Trophoblast cell (in vitro differentiated cells and primary cell): Measurements from ENCODE around the gene INAVA.

Source experiments
- DNase-seq, 2 donors: peaks; one replicate each; pipeline ENCODE4 v3.0.0-alpha.2; 2016
- H2AFZ ChIP-seq: 2 replicates; pipeline ENCODE4 v1.6.1; 2013; ENCODE audit warnings: low read length, moderate library complexity, mild to moderate bottlenecking; ENCODE audit not compliant: insufficient read depth, poor library complexity
- H2AK5ac ChIP-seq: 2 replicates; pipeline ENCODE4 v1.6.1; 2013; ENCODE audit warnings: mild to moderate bottlenecking, low read length
- H2BK120ac ChIP-seq: 2 replicates; pipeline ENCODE4 v1.6.1; 2013; ENCODE audit warnings: low read length, mild to moderate bottlenecking, moderate library complexity; ENCODE audit not compliant: insufficient read depth, poor library complexity
- H2BK12ac ChIP-seq: 2 replicates; pipeline ENCODE4 v1.6.1; 2013; ENCODE audit warnings: mild to moderate bottlenecking, low read length, moderate library complexity
- H2BK5ac ChIP-seq: 2 replicates; pipeline ENCODE4 v1.6.1; 2013; ENCODE audit warnings: low read length, low read depth, moderate library complexity, mild to moderate bottlenecking; ENCODE audit not compliant: poor library complexity
- H3K14ac ChIP-seq: 2 replicates; pipeline ENCODE4 v1.6.1; 2013; ENCODE audit warnings: mild to moderate bottlenecking, low read length
- H3K18ac ChIP-seq: 2 replicates; pipeline ENCODE4 v1.6.1; 2013; ENCODE audit warnings: mild to moderate bottlenecking, low read length
- H3K23ac ChIP-seq: 2 replicates; pipeline ENCODE4 v1.6.1; 2013; ENCODE audit warnings: low read length
- H3K27ac ChIP-seq: 2 replicates; pipeline ENCODE4 v1.5.1; 2013; ENCODE audit warnings: low read depth, mild to moderate bottlenecking, inconsistent platforms, low read length, moderate library complexity
- H3K27me3 ChIP-seq: 2 replicates; pipeline ENCODE4 v1.6.1; 2013; ENCODE audit warnings: inconsistent platforms, mild to moderate bottlenecking, low read length, moderate library complexity; ENCODE audit not compliant: insufficient read depth
- H3K36me3 ChIP-seq, 2 experiments: 1 replicate in 1 of 2; 2 replicates in 1 of 2; pipeline ENCODE4 v1.6.1; 2013; ENCODE audit warnings: low read length in 2 of 2, mild to moderate bottlenecking in 2 of 2, moderate library complexity in 1 of 2; ENCODE audit not compliant: insufficient read depth in 2 of 2, control insufficient read depth in 1 of 2
- H3K4ac ChIP-seq: 2 replicates; pipeline ENCODE4 v1.6.1; 2013; ENCODE audit warnings: low read depth, mild to moderate bottlenecking, low read length, moderate library complexity
- H3K4me1 ChIP-seq, 2 experiments: 1 replicate in 1 of 2; 2 replicates in 1 of 2; pipeline ENCODE4 v1.6.1; 2013; ENCODE audit warnings: low read length in 2 of 2, mild to moderate bottlenecking in 2 of 2, moderate library complexity in 1 of 2; ENCODE audit not compliant: insufficient read depth in 2 of 2, control insufficient read depth in 1 of 2
- H3K4me2 ChIP-seq: 2 replicates; pipeline ENCODE4 v1.6.1; 2013; ENCODE audit warnings: inconsistent platforms, mild to moderate bottlenecking, low read length, moderate library complexity
- H3K4me3 ChIP-seq: 2 replicates; pipeline ENCODE4 v1.5.1; 2013; ENCODE audit warnings: mild to moderate bottlenecking, low read depth, low read length, inconsistent platforms
- H3K79me1 ChIP-seq: one replicate; pipeline ENCODE4 v1.6.1; 2013; ENCODE audit warnings: low read length
- H3K79me2 ChIP-seq: 2 replicates; pipeline ENCODE4 v1.6.1; 2013; ENCODE audit warnings: low read length, mild to moderate bottlenecking; ENCODE audit not compliant: control insufficient read depth, insufficient read depth, poor library complexity
- H3K9ac ChIP-seq: 2 replicates; pipeline ENCODE4 v1.6.1; 2013; ENCODE audit warnings: mild to moderate bottlenecking, low read length
- H3K9me3 ChIP-seq: 2 replicates; pipeline ENCODE4 v1.6.1; 2013; ENCODE audit warnings: low read depth, mild to moderate bottlenecking, control low read depth, inconsistent platforms, low read length; ENCODE audit not compliant: insufficient read depth
- H4K12ac ChIP-seq: 2 replicates; pipeline ENCODE4 v1.6.1; 2013; ENCODE audit warnings: low read depth, mild to moderate bottlenecking, low read length, moderate library complexity
- H4K8ac ChIP-seq: 2 replicates; pipeline ENCODE4 v1.6.1; 2013; ENCODE audit warnings: low read depth, mild to moderate bottlenecking, low read length, moderate library complexity
- H4K91ac ChIP-seq: one replicate; pipeline ENCODE4 v1.6.1; 2013; ENCODE audit warnings: low read depth, mild to moderate bottlenecking, low read length, moderate library complexity
- WGBS: extraction: QIAGEN DNeasy Blood & Tissue Kit; methylation state at CpG from one replicate; pipeline ENCODE4 v1.1.7; 2013; ENCODE audit warnings: missing lambda C conversion rate; ENCODE audit not compliant: insufficient read length, insufficient coverage; ENCODE audit errors: extremely low coverage; 5-methylcytosine and 5-hydroxymethylcytosine counted together

INAVA gene

DNA sequence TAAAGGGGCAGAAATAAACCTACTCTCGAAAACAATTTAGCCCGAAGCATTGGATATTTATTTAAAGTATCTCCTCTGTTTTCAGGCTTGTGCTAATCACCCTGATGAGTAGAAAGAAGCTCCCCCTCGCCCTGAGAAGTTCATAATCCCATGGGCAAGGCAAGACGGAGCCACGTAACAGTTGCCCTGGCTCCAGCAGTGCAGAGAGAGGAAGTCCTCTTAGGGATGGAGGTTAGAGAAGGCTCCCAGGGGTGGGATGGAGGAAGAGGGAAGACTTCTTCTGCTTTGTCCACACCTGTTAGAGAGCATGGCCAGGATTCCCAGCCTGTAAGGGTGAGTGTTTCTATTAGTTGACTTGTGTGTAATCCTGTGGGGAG is 25.3 kb upstream of the INAVA start:
- Histone ChIP-seq H4K91ac (no peak overlapping the region), H3K9me3 (no peaks in the 10 kb centered on the region), H2BK120ac (no peak overlapping the region), H4K12ac (no peak overlapping the region), H3K79me1 (no peaks in the 10 kb centered on the region), H3K14ac (no peak overlapping the region), H3K4ac (no peak overlapping the region), H2AK5ac (no peak overlapping the region), H4K8ac (no peak overlapping the region), H3K18ac (no peak overlapping the region), H3K4me2 (no peak overlapping the region), H2BK5ac (no peak overlapping the region), H2BK12ac (no peak overlapping the region), H3K4me3 (no peak overlapping the region), H3K23ac (no peak overlapping the region), H3K9ac (no peak overlapping the region), H3K36me3 (peaks cover 3 to 4% of the 10 kb centered on the region in 2 experiments), H3K27ac (no peak overlapping the region), H3K79me2 (no peaks in the 10 kb centered on the region), H3K27me3 (no peaks in the 10 kb centered on the region), H2AFZ (no peak overlapping the region), H3K4me1 (no peaks in the 10 kb centered on the region)
- DNase-seq, result no peak
- WGBS, result no CpG with 5 or more reads among the region's 5 CpGs

DNA sequence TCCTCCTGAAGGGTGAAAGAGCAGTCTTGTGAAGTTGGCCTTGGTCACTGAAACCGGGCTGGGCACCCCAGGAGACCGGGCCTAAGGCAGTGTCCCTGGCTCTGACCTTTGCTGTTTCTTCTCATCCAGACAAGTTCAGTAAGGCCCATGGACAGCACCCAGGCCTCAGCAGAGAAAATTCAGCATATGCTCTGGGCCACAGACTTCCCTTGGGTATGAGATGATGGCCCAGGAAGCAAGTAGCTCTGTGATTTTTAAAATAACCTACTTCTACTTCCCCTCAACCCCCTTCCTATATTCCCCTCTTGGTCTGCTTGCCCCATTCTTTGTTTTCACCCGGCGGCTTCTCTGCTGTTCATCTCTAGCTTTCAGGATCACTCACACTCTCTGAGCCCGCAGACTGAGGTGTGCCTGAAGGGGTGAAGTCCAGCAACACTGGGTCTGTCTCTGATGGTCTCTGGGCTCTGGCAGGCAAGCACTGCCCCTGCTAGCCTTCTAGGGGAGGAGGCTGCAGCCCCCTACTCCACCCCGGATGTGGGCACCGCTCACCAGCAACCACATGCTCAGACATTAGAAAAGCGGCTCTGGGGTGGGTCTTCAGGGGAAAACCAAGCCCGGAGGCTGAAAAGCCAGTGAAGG is 24.8 kb upstream of the INAVA start:
- H3K27ac ChIP-seq, result no peak overlapping the region
- no peak overlapping the region for H3K4ac ChIP-seq
- no peak overlapping the region for H2AFZ ChIP-seq
- H2BK120ac ChIP-seq, result no peak overlapping the region
- H3K36me3 ChIP-seq, result peaks cover 2 to 3% of the 10 kb centered on the region in 2 experiments
- no peak overlapping the region for H3K23ac ChIP-seq
- H4K91ac ChIP-seq, result no peak overlapping the region
- no peak overlapping the region for H3K14ac ChIP-seq
- H2BK5ac ChIP-seq, result no peak overlapping the region
- H3K4me2 ChIP-seq, result no peak overlapping the region
- no peaks in the 10 kb centered on the region for H3K4me1 ChIP-seq
- no peak overlapping the region for H2AK5ac ChIP-seq
- no peak overlapping the region for H4K12ac ChIP-seq
- no peaks in the 10 kb centered on the region for H3K79me2 ChIP-seq
- no peaks in the 10 kb centered on the region for H3K9me3 ChIP-seq
- no peak overlapping the region for H3K18ac ChIP-seq
- no peaks in the 10 kb centered on the region for H3K79me1 ChIP-seq
- H4K8ac ChIP-seq, result no peak overlapping the region
- no peak overlapping the region for H2BK12ac ChIP-seq
- DNase-seq, result no peak
- H3K9ac ChIP-seq, result no peak overlapping the region
- H3K27me3 ChIP-seq, result no peaks in the 10 kb centered on the region
- H3K4me3 ChIP-seq, result no peak overlapping the region
- no CpG with 5 or more reads among the region's 9 CpGs for WGBS

DNA sequence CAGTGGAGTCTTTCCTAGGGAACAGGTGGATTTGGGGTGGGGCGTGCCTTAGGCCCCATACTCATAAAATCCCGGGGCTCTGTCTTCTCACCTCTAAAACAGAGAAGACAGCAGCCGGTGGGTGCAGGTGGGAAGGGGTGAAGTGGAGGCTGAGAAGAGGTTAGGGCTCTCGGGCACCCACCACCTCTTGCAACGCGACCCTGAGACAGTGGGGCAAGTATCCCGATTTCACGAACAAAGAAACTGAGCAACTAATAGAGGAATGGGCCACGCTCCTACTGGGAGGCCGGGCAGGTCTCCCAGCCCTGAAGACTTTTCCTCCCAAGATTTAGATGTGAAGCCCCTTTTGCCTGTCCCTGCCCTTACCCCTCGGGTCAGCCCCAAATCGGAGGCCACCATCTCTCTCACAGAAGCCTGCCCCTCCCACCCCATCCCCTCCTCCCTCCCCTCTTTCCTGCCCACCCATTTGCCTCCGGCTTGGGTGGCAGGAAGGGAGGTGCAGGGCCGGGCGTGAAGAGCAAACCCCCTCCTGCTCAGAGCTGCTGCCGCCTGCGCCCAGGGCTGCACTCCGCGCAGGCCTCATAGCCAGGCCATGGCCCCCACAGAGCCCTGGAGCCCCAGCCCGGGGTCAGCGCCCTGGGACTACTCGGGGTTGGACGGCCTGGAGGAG is 22.1 kb upstream of the INAVA start, which contains the start of gene GPR25:
Gene GPR25 (plus strand): TSS at position 536 of the 670 bp plus-strand sequence. CDS start 57 bp downstream, at position 593.
- Histone ChIP-seq H3K9me3 (no peaks in the 10 kb centered on the region), H3K9ac (no peak within 1 kb of the TSS), H2BK5ac (no peak within 1 kb of the TSS), H3K4me3 (no peak within 1 kb of the TSS), H3K36me3 (no peaks in the 10 kb centered on the region), H4K8ac (no peak within 1 kb of the TSS), H4K91ac (no peak within 1 kb of the TSS), H2BK120ac (no peak within 1 kb of the TSS), H3K79me2 (no peaks in the 10 kb centered on the region), H2AK5ac (no peak within 1 kb of the TSS), H3K14ac (no peak within 1 kb of the TSS), H3K27me3 (no peaks in the 10 kb centered on the region), H3K27ac (no peak within 1 kb of the TSS), H3K4ac (no peak within 1 kb of the TSS), H2AFZ (peak within 1 kb of the TSS; percentile 3), H3K18ac (no peak within 1 kb of the TSS), H3K4me2 (no peak within 1 kb of the TSS), H2BK12ac (no peak within 1 kb of the TSS), H3K23ac (no peak within 1 kb of the TSS), H4K12ac (no peak within 1 kb of the TSS), H3K4me1 (peaks cover 0 to 4% of the 10 kb centered on the region in 2 experiments), H3K79me1 (no peaks in the 10 kb centered on the region)
- no peak for DNase-seq
- WGBS, result no CpG with 5 or more reads among the region's 23 CpGs

GRCh38 chr1:200873116-200873670 is 21.5 kb upstream of the INAVA start:
- no peak for DNase-seq
- no peak overlapping the region for H3K4me2 ChIP-seq
- WGBS, result no CpG with 5 or more reads among the region's 61 CpGs
- H4K12ac ChIP-seq, result no peak overlapping the region
- H2BK12ac ChIP-seq, result no peak overlapping the region
- no peak overlapping the region for H2BK5ac ChIP-seq
- no peak overlapping the region for H3K4ac ChIP-seq
- no peak overlapping the region for H2AFZ ChIP-seq
- H3K27me3 ChIP-seq, result no peaks in the 10 kb centered on the region
- no peaks in the 10 kb centered on the region for H3K9me3 ChIP-seq
- H3K79me2 ChIP-seq, result no peaks in the 10 kb centered on the region
- H3K79me1 ChIP-seq, result no peaks in the 10 kb centered on the region
- no peak overlapping the region for H3K18ac ChIP-seq
- no peak overlapping the region for H3K27ac ChIP-seq
- no peak overlapping the region for H3K23ac ChIP-seq
- no peak overlapping the region for H2AK5ac ChIP-seq
- H2BK120ac ChIP-seq, result no peak overlapping the region
- H3K4me1 ChIP-seq, result peaks cover 0 to 4% of the 10 kb centered on the region in 2 experiments
- H3K9ac ChIP-seq, result no peak overlapping the region
- no peak overlapping the region for H4K8ac ChIP-seq
- no peak overlapping the region for H3K14ac ChIP-seq
- H3K4me3 ChIP-seq, result no peak overlapping the region
- H3K36me3 ChIP-seq, result no peaks in the 10 kb centered on the region
- no peak overlapping the region for H4K91ac ChIP-seq
